ENCODE data around the gene COL18A1. TPM values are rescaled to one million over a fixed set of nuclear protein-coding genes. Genes with fewer than 3 reads are reported as not detected.

COL18A1 gene
- total RNA-seq, 1 donor from 2014 or later = 52.6 TPM

DNA sequence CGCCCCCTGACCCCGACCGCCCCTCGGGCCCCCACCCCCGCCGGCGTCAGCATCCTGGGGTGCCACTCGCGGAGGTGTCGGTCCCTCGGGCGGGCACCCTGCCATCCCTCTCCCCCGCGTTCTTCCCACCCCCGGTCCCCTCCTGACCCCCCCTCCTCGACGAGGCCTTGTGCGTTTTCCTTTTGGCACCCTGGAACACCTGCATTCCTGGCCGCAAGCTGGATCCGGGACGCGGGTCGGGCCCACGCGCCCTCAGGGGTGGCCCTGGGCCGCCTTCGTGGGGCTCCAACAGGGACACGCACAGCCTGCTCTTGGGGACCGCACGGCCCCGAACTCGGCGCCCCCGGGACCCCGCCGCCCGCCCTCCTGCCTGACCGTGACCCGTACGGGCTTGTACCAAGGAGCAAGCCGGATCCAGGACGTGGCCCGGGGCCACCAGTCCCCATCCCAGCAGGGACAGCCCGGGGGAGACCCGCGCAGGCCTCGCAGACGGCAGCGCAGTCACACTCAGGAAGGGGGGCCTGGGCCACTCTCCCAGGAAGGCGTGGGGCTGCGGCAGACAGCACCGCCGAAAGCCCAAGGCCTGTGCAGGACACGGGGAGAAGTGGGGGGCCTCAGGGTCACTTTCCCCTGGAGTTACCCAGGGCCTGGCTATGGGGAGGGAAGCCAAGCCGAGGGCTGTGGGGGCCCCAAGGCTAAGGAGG, 137.9 kb downstream of the COL18A1 start:
- peaks cover 24% of the 10 kb centered on the region for H3K79me2 ChIP-seq (ENCODE audit: low read depth)
- no peak for DNase-seq (ENCODE audit: low spot score)
- TF ChIP-seq EZH2phosphoT487 (IDR thresholded peaks at IDR 0.05) (no peak), CTCF (IDR thresholded peaks at IDR 0.05) (no peak), EZH2 (IDR thresholded peaks at IDR 0.05) (no peak)
- H3K27me3 ChIP-seq = no peaks in the 10 kb centered on the region
- Mint-ChIP-seq H3K4me3 (peak overlapping the region; percentile 84), H3K36me3 (no peaks in the 10 kb centered on the region), H3K4me1 (peaks cover 17% of the 10 kb centered on the region), H3K27me3 (ENCODE audit: insufficient read depth, low read depth) (peaks cover 6% of the 10 kb centered on the region), H3K27ac (no peak overlapping the region), H3K9me3 (no peaks in the 10 kb centered on the region)
- no peaks in the 10 kb centered on the region for H3K36me3 ChIP-seq
- peak overlapping the region; percentile 98 for H3K4me3 ChIP-seq
- peaks cover 22% of the 10 kb centered on the region for H3K4me1 ChIP-seq
- no peak overlapping the region for H3K27ac ChIP-seq
- peaks cover 21% of the 10 kb centered on the region for H4K20me1 ChIP-seq (ENCODE audit: low read depth)
- H3K4me2 ChIP-seq = peak overlapping the region; percentile 100
- peak overlapping the region; percentile 85 for H2AFZ ChIP-seq (replicated peaks)
- no peaks in the 10 kb centered on the region for H3F3A ChIP-seq (ENCODE audit: low read depth)
- H3K9ac ChIP-seq = no peak overlapping the region
- H3K9me3 ChIP-seq (ENCODE audit: low read depth) = no peaks in the 10 kb centered on the region

DNA sequence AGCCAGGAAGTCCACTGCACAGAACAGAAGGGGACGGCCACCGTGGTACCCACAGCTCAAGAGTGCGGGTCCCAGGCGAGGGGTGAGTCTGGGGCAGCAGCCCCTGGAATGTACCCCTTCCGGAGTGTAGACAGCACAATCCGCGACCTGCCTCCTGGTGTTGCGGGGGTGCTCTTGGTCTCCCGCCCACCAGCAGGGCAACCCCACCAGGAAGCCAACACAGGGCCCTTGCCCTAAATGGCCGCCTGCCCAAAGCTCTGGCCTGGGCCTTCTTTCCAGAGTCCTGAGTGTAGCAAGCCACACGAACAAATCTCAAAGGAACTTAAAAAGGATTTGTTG, 138.4 kb downstream of the COL18A1 start:
- Histone ChIP-seq H3K9ac (no peak overlapping the region), H3F3A (ENCODE audit: low read depth) (no peaks in the 10 kb centered on the region), H3K27me3 (no peaks in the 10 kb centered on the region), H3K27ac (no peak overlapping the region), H3K36me3 (no peaks in the 10 kb centered on the region), H3K4me2 (peak overlapping the region; percentile 100), H3K79me2 (ENCODE audit: low read depth) (peaks cover 24% of the 10 kb centered on the region), H3K4me1 (peaks cover 22% of the 10 kb centered on the region), H4K20me1 (ENCODE audit: low read depth) (peaks cover 21% of the 10 kb centered on the region), H3K4me3 (peak overlapping the region; percentile 98), H3K9me3 (ENCODE audit: low read depth) (no peaks in the 10 kb centered on the region), H2AFZ (replicated peaks) (no peak overlapping the region)
- Mint-ChIP-seq H3K4me3 (peak overlapping the region; percentile 84), H3K4me1 (peaks cover 17% of the 10 kb centered on the region), H3K36me3 (no peaks in the 10 kb centered on the region), H3K27ac (no peak overlapping the region), H3K27me3 (ENCODE audit: insufficient read depth, low read depth) (peaks cover 9% of the 10 kb centered on the region), H3K9me3 (no peaks in the 10 kb centered on the region)
- TF ChIP-seq EZH2phosphoT487 (IDR thresholded peaks at IDR 0.05) = no peak
- TF ChIP-seq EZH2 (IDR thresholded peaks at IDR 0.05) = no peak
- DNase-seq (ENCODE audit: low spot score) = no peak

- H3K36me3 Mint-ChIP-seq = no peaks in the 10 kb centered on the region
- no peak for DNase-seq (ENCODE audit: low spot score)
- Histone ChIP-seq H3K36me3 (no peaks in the 10 kb centered on the region), H3K4me1 (peaks cover 22% of the 10 kb centered on the region), H3K27me3 (no peaks in the 10 kb centered on the region), H3F3A (ENCODE audit: low read depth) (no peaks in the 10 kb centered on the region), H3K4me3 (no peak overlapping the region), H3K27ac (no peak overlapping the region), H2AFZ (replicated peaks) (no peak overlapping the region), H4K20me1 (ENCODE audit: low read depth) (peaks cover 21% of the 10 kb centered on the region), H3K79me2 (ENCODE audit: low read depth) (peaks cover 24% of the 10 kb centered on the region), H3K9me3 (ENCODE audit: low read depth) (no peaks in the 10 kb centered on the region), H3K4me2 (no peak overlapping the region), H3K9ac (no peak overlapping the region)
- TF ChIP-seq EZH2 (IDR thresholded peaks at IDR 0.05) = no peak
- no peak for TF ChIP-seq CTCF (IDR thresholded peaks at IDR 0.05)
- no peak for TF ChIP-seq EZH2phosphoT487 (IDR thresholded peaks at IDR 0.05)
- peaks cover 17% of the 10 kb centered on the region for H3K4me1 Mint-ChIP-seq
- H3K4me3 Mint-ChIP-seq = peak overlapping the region; percentile 84
- H3K27ac Mint-ChIP-seq = no peak overlapping the region
- H3K9me3 Mint-ChIP-seq = no peaks in the 10 kb centered on the region
- peaks cover 9% of the 10 kb centered on the region for H3K27me3 Mint-ChIP-seq (ENCODE audit: insufficient read depth, low read depth)
Observed at GRCh38 chr21:45543710-45544448, 138.9 kb downstream of the COL18A1 start.
